HEK293 (cell line): ENCODE data around the gene CLIP1.

Experiments
- BCL11A ChIP-seq: fragments of 450-650 bp; formaldehyde crosslinking; IDR thresholded peaks from 2 replicates; pipeline ENCODE4 v1.5.1; 2016; ENCODE audit warnings: low read depth, missing biosample characterization, missing genetic modification characterization
- CTCF ChIP-seq: fragments of 450-650 bp; formaldehyde crosslinking; IDR thresholded peaks from 2 replicates; pipeline ENCODE4 v1.5.1; 2016; ENCODE audit warnings: missing biosample characterization, missing genetic modification characterization
- GLI4 ChIP-seq: fragments of 450-650 bp; formaldehyde crosslinking; IDR thresholded peaks from 2 replicates; pipeline ENCODE4 v1.5.1; 2016; ENCODE audit warnings: missing biosample characterization, missing genetic modification characterization
- KLF16 ChIP-seq: fragments of 450-650 bp; formaldehyde crosslinking; IDR thresholded peaks from 2 replicates; pipeline ENCODE4 v1.5.1; 2017; ENCODE audit warnings: missing biosample characterization, missing genetic modification characterization
- SALL2 ChIP-seq: fragments of 450-650 bp; formaldehyde crosslinking; IDR thresholded peaks from 2 replicates; pipeline ENCODE4 v1.5.0; 2017; ENCODE audit warnings: missing biosample characterization, mild to moderate bottlenecking, missing genetic modification characterization, borderline replicate concordance
- SCRT2 ChIP-seq: fragments of 450-650 bp; formaldehyde crosslinking; IDR thresholded peaks from 2 replicates; pipeline ENCODE4 v1.5.1; 2016; ENCODE audit warnings: missing biosample characterization, missing genetic modification characterization
- ZBTB1 ChIP-seq: fragments of 450-650 bp; formaldehyde crosslinking; IDR thresholded peaks from 2 replicates; pipeline ENCODE4 v1.5.1; 2016; ENCODE audit warnings: missing biosample characterization, missing genetic modification characterization
- ZNF335 ChIP-seq: fragments of 450-650 bp; formaldehyde crosslinking; conservative IDR thresholded peaks from 2 replicates; pipeline ENCODE4 v1.5.1; 2016; ENCODE audit warnings: missing biosample characterization, missing genetic modification characterization
- ZNF362 ChIP-seq: fragments of 450-650 bp; formaldehyde crosslinking; IDR thresholded peaks from 2 replicates; pipeline ENCODE4 v1.5.1; 2016; ENCODE audit warnings: missing biosample characterization, missing genetic modification characterization
- ZNF580 ChIP-seq: fragments of 450-650 bp; formaldehyde crosslinking; IDR thresholded peaks from 2 replicates; pipeline ENCODE4 v1.5.1; 2016; ENCODE audit warnings: missing biosample characterization, missing genetic modification characterization
- ZNF639 ChIP-seq: fragments of 450-650 bp; formaldehyde crosslinking; IDR thresholded peaks from 2 replicates; pipeline ENCODE4 v1.5.1; 2016; ENCODE audit warnings: missing biosample characterization, missing genetic modification characterization
- ZNF670 ChIP-seq: fragments of 450-650 bp; formaldehyde crosslinking; IDR thresholded peaks from 2 replicates; pipeline ENCODE4 v1.5.1; 2016; ENCODE audit warnings: missing biosample characterization, missing genetic modification characterization, low read depth
- ZNF830 ChIP-seq: fragments of 450-650 bp; IDR thresholded peaks from 2 replicates; pipeline ENCODE4 v1.5.0; 2018; ENCODE audit warnings: missing biosample characterization, missing genetic modification characterization, low read depth, mild to moderate bottlenecking, moderate library complexity
- ZNF837 ChIP-seq: fragments of 450-650 bp; formaldehyde crosslinking; IDR thresholded peaks from 2 replicates; pipeline ENCODE4 v1.5.1; 2016; ENCODE audit warnings: missing biosample characterization, missing genetic modification characterization

- TF ChIP-seq KLF16 (no peak), SALL2 (tag by site-specific recombination) (no peak), CTCF (tag by site-specific recombination) (no peak), GLI4 (tag by site-specific recombination) (no peak), ZBTB1 (tag by site-specific recombination) (no peak), SCRT2 (no peak), ZNF830 (tag by site-specific recombination) (no peak), ZNF639 (tag by site-specific recombination) (no peak), ZNF670 (tag by site-specific recombination) (no peak), BCL11A (tag by site-specific recombination) (no peak), ZNF837 (no peak), ZNF335 (no peak), ZNF362 (tag by site-specific recombination) (no peak), ZNF580 (tag by site-specific recombination) (no peak)
Observed at GRCh38 chr12:122326586-122326985, 95.9 kb downstream of the CLIP1 start.
